ENCODE results near the gene KLHL35. TPM values are rescaled to one million over a fixed set of nuclear protein-coding genes. Genes with fewer than 3 reads are reported as not detected.

KLHL35 gene
- total RNA-seq, 1 experiment from 2014 or later, result 0.83 TPM

GRCh38 chr11:75481223-75481921, 48.4 kb upstream of the KLHL35 start:
- no peak overlapping the region for H2BK15ac ChIP-seq (ENCODE audit: low read depth, low read length)
- H3K14ac ChIP-seq (ENCODE audit: insufficient read depth, low read length), result no peak overlapping the region
- H3K79me1 ChIP-seq (ENCODE audit: insufficient read depth, low read depth, low read length, poor library complexity, severe bottlenecking), result no peaks in the 10 kb centered on the region
- no peak overlapping the region for H3K4me2 ChIP-seq (ENCODE audit: insufficient read depth, insufficient read length, low read length)
- H3K27me3 ChIP-seq (ENCODE audit: insufficient read depth, low read length), result no peaks in the 10 kb centered on the region
- H2AK5ac ChIP-seq (ENCODE audit: insufficient read length, low read length), result no peak overlapping the region
- no peak overlapping the region for H2BK12ac ChIP-seq (ENCODE audit: insufficient read length, low read depth, low read length)
- no peak overlapping the region for H2BK120ac ChIP-seq (ENCODE audit: low read depth, low read length, poor library complexity, severe bottlenecking)
- no peak overlapping the region for H4K91ac ChIP-seq (ENCODE audit: insufficient read length, low read depth, low read length)
- Mint-ChIP-seq H3K36me3 (ENCODE audit: insufficient read depth in 1 of 3, low read depth in 3 of 3) (no peaks in the 10 kb centered on the region), H3K4me3 (no peak overlapping the region), H3K9me3 (no peaks in the 10 kb centered on the region), H3K4me1 (peaks cover 2 to 10% of the 10 kb centered on the region in 2 experiments; a peak in 2 of 4 replicates), H3K27ac (no peak overlapping the region; a peak in 1 of 7 replicates), H3K27me3 (ENCODE audit: low read depth) (no peaks in the 10 kb centered on the region)
- no peak overlapping the region for H3T11ph ChIP-seq (ENCODE audit: low read length)
- H3K23ac ChIP-seq (ENCODE audit: insufficient read length, low read depth, low read length), result no peak overlapping the region
- no peaks in the 10 kb centered on the region for H3K4me1 ChIP-seq (ENCODE audit: insufficient read depth, low read length)
- no CpG with 5 or more reads among the region's 9 CpGs for WGBS (ENCODE audit: extremely low coverage, insufficient read length, low lambda C conversion rate)
- no peak overlapping the region for H3K27ac ChIP-seq (ENCODE audit: insufficient read length, low read depth, low read length)
- H4K5ac ChIP-seq (ENCODE audit: insufficient read length, low read depth, low read length), result no peak overlapping the region
- H4K20me1 ChIP-seq (ENCODE audit: control insufficient read depth, insufficient read depth, insufficient read length), result no peaks in the 10 kb centered on the region
- no peak overlapping the region for H4K8ac ChIP-seq (replicated peaks; ENCODE audit: insufficient read length, low read depth, low read length)
- no peak overlapping the region for H3K56ac ChIP-seq (ENCODE audit: insufficient read length, low read depth, low read length)
- no peak overlapping the region for H3K4ac ChIP-seq (ENCODE audit: low read depth, low read length)
- no peak overlapping the region for H2AFZ ChIP-seq (ENCODE audit: low read length)
- DNase-seq, result no peak
- no peaks in the 10 kb centered on the region for H3K23me2 ChIP-seq (ENCODE audit: insufficient read length, low read depth, low read length, poor library complexity, severe bottlenecking)
- H2BK20ac ChIP-seq (ENCODE audit: low read depth, low read length, poor library complexity, severe bottlenecking), result no peak overlapping the region
- no peaks in the 10 kb centered on the region for H3K9me3 ChIP-seq (ENCODE audit: control insufficient read depth, low read depth, low read length)
- H3K18ac ChIP-seq (ENCODE audit: insufficient read length, low read depth, low read length), result no peak overlapping the region
- no peaks in the 10 kb centered on the region for H3K79me2 ChIP-seq (ENCODE audit: insufficient read depth, low read length)
- H3K9ac ChIP-seq (ENCODE audit: extremely low read depth, insufficient read length, low read length), result no peak overlapping the region
- no peak overlapping the region for H2BK5ac ChIP-seq (ENCODE audit: insufficient read length, low read length)
- TF ChIP-seq, protein P1, sequence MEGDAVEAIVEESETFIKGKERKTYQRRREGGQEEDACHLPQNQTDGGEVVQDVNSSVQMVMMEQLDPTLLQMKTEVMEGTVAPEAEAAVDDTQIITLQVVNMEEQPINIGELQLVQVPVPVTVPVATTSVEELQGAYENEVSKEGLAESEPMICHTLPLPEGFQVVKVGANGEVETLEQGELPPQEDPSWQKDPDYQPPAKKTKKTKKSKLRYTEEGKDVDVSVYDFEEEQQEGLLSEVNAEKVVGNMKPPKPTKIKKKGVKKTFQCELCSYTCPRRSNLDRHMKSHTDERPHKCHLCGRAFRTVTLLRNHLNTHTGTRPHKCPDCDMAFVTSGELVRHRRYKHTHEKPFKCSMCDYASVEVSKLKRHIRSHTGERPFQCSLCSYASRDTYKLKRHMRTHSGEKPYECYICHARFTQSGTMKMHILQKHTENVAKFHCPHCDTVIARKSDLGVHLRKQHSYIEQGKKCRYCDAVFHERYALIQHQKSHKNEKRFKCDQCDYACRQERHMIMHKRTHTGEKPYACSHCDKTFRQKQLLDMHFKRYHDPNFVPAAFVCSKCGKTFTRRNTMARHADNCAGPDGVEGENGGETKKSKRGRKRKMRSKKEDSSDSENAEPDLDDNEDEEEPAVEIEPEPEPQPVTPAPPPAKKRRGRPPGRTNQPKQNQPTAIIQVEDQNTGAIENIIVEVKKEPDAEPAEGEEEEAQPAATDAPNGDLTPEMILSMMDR (conservative IDR thresholded peaks at IDR 0.05), result no peak
